ENCODE data around the gene RND3. TPM values are rescaled to one million over a fixed set of nuclear protein-coding genes. Genes with fewer than 3 reads are reported as not detected.

The RND3 gene
- total RNA-seq, 2 experiments from 2014 or later, result not detected

- ChIA-PET POLR2A (no interaction called here), CTCF (no interaction called here)
- H3K4me3 ChIP-seq (ENCODE audit: low read length), result no peak overlapping the region
- no peak overlapping the region for H3K27ac ChIP-seq (ENCODE audit: low read depth in 1 of 2, low read length in 2 of 2)
- Mint-ChIP-seq H3K4me1 (ENCODE audit: low read depth) (no peaks in the 10 kb centered on the region), H3K9me3 (no peaks in the 10 kb centered on the region), H3K27ac (no peak overlapping the region), H3K36me3 (ENCODE audit: low read depth) (no peaks in the 10 kb centered on the region), H3K27me3 (no peaks in the 10 kb centered on the region), H3K4me3 (no peak overlapping the region)
- TF ChIP-seq CTCF (IDR thresholded peaks at IDR 0.05), result no peak
- H3K9me3 ChIP-seq (ENCODE audit: control insufficient read depth in 1 of 2, insufficient read depth in 1 of 2, low read length in 2 of 2), result no peaks in the 10 kb centered on the region
- DNase-seq (no peak), ATAC-seq (ENCODE audit: poor library complexity) (no peak)
- no peaks in the 10 kb centered on the region for H3K27me3 ChIP-seq (ENCODE audit: control insufficient read depth in 1 of 2, insufficient read depth in 2 of 2, low read length in 2 of 2)
- no peaks in the 10 kb centered on the region for H3K4me1 ChIP-seq (ENCODE audit: insufficient read depth, low read length)
- intact Hi-C loops (cut with DNase I, micrococcal nuclease), result no loop called here
- H3K36me3 ChIP-seq (ENCODE audit: insufficient read depth, low read length), result no peaks in the 10 kb centered on the region
These were observed 10.6 kb downstream of the RND3 start for GRCh38 chr2:150476809-150477302.

- ATAC-seq (ENCODE audit: poor library complexity) (no peak), DNase-seq (no peak)
- ChIA-PET POLR2A (no interaction called here), CTCF (no interaction called here)
- Histone ChIP-seq H3K9me3 (ENCODE audit: control insufficient read depth in 1 of 2, insufficient read depth in 1 of 2, low read length in 2 of 2) (no peaks in the 10 kb centered on the region), H3K4me3 (ENCODE audit: low read length) (no peak overlapping the region), H3K4me1 (ENCODE audit: insufficient read depth, low read length) (no peaks in the 10 kb centered on the region), H3K27me3 (ENCODE audit: control insufficient read depth in 1 of 2, insufficient read depth in 2 of 2, low read length in 2 of 2) (no peaks in the 10 kb centered on the region), H3K36me3 (ENCODE audit: insufficient read depth, low read length) (no peaks in the 10 kb centered on the region), H3K27ac (ENCODE audit: low read depth in 1 of 2, low read length in 2 of 2) (no peak overlapping the region)
- Mint-ChIP-seq H3K9me3 (no peaks in the 10 kb centered on the region), H3K4me1 (ENCODE audit: low read depth) (no peaks in the 10 kb centered on the region), H3K27me3 (no peaks in the 10 kb centered on the region), H3K4me3 (no peak overlapping the region), H3K27ac (no peak overlapping the region), H3K36me3 (ENCODE audit: low read depth) (no peaks in the 10 kb centered on the region)
- no peak for TF ChIP-seq CTCF (IDR thresholded peaks at IDR 0.05)
- intact Hi-C loops (cut with DNase I, micrococcal nuclease), result no loop called here
These were observed 11.2 kb downstream of the RND3 start for GRCh38 chr2:150476286-150476685.

- Histone ChIP-seq H3K27me3 (ENCODE audit: control insufficient read depth in 1 of 2, insufficient read depth in 2 of 2, low read length in 2 of 2) (no peaks in the 10 kb centered on the region), H3K9me3 (ENCODE audit: control insufficient read depth in 1 of 2, insufficient read depth in 1 of 2, low read length in 2 of 2) (no peaks in the 10 kb centered on the region), H3K4me1 (ENCODE audit: insufficient read depth, low read length) (no peaks in the 10 kb centered on the region), H3K27ac (ENCODE audit: low read depth in 1 of 2, low read length in 2 of 2) (no peak overlapping the region), H3K4me3 (ENCODE audit: low read length) (no peak overlapping the region), H3K36me3 (ENCODE audit: insufficient read depth, low read length) (no peaks in the 10 kb centered on the region)
- Mint-ChIP-seq H3K27ac (no peak overlapping the region), H3K36me3 (ENCODE audit: low read depth) (no peaks in the 10 kb centered on the region), H3K4me1 (ENCODE audit: low read depth) (no peaks in the 10 kb centered on the region), H3K4me3 (no peak overlapping the region), H3K9me3 (no peaks in the 10 kb centered on the region), H3K27me3 (no peaks in the 10 kb centered on the region)
- ATAC-seq (ENCODE audit: poor library complexity) (no peak), DNase-seq (no peak)
- intact Hi-C loops (cut with DNase I, micrococcal nuclease), result no loop called here
- ChIA-PET POLR2A (no interaction called here), CTCF (interaction anchor here (0.6 kb wide), 1 partner anchor 69 kb away, joined by 3 read pairs; no protein-coding TSS in a partner anchor)
- TF ChIP-seq CTCF (IDR thresholded peaks at IDR 0.05), result no peak
These were observed 11.8 kb downstream of the RND3 start for GRCh38 chr2:150475479-150476250.
